Umbilical cord (tissue), 2 donors: ENCODE data around the gene IER5L. TPM values are rescaled to one million over a fixed set of nuclear protein-coding genes. Genes with fewer than 3 reads are reported as not detected.

Source experiments
- DNase-seq: peaks from one replicate; pipeline ENCODE4 v3.0.0-alpha.2; 2015; ENCODE audit warnings: low spot score
- total RNA-seq: library from RNA; depleted of rRNA; stranded (reverse); fragments of >200 nt; gene quantifications from one replicate; pipeline ENCODE4 v1.2.3, GENCODE V29; 2014; ENCODE audit warnings: low replicate concordance; ENCODE audit not compliant: insufficient read depth

IER5L gene
- total RNA-seq, 1 donor from 2014 or later, result 33.5 TPM

DNA sequence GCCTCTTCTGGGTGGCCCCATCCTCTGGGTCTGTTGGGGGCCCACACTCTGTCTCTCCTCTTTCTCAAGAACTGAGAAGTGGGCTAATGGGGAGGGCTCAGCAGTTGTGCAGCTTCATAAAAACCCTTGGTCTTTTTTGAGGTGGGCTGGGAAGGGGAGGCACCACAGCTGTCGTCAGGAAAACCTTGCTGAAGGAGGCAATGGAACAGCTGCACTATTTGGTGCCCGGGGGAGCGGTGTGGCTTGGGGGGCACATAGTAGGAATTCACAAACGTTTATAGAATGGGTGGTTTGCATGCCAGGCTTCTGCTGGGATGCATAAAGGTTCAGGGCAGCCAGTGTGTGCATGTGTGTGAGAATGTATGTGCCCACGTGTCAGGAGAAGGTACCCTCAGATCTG lies 3.2 kb upstream of the IER5L start:
- DNase-seq, result no peak

DNA sequence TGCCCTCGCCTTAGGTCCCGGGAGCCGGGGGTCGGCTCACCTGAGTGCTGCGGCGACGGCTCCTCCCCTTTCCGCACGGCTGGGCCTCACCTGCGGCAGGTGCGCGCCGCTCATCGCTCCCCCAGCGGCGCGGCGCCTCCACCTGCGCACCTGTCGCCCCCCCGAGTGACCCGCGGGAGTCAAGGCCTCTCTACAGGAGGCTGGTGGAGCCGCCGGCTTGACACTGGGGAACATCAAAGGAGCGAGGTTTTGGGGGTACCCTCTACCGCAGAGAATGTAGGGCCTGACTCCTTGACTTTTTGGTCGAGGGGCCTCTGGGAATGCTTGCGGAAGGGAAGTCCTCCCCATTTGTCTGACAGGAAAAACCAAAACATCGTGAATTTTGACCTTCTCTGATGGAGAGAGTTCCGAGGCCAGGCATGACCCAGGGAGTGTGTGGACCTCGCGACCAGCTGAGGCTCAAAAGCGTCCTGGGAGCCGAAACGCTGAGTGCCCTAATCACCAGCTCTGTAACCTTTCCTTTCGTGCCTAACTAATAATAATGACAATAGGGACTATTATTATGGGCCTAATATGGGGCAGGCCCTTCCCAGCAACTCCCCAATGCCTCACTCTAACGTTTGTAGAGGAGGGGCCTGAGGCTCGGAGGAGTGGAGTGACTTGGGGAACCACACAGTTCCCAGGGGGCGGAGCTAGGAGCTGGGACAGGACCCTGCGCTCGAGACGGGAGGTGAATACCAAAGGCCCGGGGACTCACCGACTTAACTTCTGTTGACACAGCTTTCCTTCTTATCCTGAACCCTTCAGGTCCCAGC lies 714 bp upstream of the IER5L start:
- no peak for DNase-seq

DNA sequence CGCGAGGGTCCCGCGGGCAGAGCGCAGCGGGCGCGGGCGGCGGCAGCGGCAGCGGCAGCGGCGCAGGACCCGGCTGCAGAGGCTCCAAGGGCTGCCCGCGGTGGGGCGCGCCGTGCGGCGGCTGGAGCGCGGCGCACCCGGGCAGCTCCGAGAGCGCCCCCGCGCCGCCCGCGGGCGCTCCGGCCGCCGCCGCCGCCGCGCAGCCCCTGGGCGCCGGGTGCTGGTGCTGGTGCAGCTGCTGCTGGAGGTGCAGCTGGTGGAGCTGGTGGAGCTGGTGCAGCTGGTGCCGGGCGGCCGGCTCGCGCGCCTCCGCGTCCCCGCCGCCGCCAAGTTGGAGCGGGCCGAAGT lies 644 bp downstream of the IER5L start:
- DNase-seq, result no peak

DNA sequence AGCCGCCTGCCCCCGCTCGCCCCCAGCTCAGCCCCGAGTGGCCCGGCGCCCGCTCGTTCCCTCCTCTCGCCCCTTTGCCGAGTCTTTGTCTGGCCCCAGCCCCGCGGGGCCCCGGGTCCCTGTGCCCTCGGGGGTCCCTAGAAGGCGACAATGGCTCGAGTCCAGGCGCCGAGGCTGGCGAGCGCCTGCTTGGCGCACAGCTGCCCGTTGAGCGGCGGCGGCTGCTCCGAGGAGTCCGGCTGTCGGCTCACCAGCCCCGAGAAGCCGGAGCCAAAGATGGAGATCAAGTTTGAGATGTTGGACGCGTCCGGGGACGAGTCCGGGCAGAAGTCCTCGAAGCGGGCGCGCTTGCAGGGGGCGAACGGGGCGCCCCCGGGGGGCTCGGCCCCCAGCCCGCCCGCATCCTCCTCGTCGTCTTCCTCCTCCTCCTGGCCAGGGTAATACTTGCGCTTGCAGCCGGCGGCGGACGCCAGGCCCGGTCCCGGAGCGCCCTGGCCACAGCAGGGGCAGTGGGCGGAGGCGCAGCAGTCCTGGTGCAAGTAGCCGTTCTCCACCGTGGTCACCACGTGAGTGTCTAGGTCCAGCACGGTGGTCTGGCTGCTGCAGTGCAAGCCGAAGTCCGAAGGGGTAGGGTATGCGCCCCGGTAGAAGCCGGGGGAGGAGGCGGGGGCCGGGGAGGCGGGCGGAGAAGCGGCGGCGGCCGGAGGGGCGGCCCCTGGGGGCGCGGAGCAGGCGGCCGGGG lies 1.2 kb downstream of the IER5L start:
- peak; percentile 38 for DNase-seq

DNA sequence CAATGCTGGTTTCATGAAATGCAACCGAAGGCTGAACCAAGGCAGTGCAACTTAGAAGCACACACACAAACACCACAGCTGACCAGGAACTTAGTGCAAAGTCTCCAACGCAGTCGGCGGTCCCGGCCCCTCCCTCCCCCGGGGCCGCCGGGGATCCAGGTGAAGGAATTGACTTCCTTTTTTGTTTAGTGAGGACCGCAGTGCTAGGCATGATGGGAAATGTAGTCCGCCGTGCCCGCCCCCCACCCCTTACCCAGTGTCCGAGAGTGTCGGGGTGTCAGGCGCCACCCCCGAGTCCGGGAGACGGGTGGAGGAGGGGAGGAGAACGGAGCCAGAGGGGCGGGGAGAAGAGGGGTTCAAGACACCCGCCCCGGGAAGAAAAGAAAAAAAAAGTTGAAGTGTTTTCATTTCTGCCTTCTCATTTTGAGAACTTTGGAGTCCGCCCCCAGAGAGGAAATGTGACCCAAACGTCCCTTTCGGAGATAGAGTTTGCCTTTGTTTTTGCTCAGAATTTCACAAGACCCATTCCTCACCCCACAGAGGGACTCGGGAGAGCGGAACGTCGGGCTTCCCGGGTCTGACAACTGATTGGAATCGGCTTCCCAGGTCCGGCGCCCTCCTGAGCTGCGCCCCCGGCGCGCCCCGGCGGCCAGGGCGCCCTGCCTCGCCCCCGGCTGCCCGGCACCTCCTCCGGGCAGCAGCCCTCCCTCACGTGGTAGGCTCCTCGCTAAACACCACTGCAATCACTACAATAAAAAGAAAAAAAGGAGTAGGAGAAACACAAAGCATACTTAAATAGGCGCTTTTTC lies 2.0 kb downstream of the IER5L start:
- peak; percentile 97 for DNase-seq

DNA sequence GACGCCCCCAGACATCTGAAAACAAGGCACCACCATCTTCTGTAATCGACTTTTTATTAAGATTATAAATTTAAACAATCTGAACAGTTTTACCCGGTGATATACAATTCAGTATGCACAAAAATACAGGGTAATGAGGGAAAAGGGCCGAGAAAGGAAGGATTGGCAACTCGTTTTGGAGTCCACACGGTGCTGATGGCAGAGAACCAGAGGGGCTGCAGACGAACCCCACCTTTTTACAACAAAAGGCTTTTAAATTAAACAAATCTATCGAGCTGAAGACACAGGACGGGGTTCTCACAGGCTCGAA lies 2.6 kb downstream of the IER5L start:
- DNase-seq, result no peak

DNA sequence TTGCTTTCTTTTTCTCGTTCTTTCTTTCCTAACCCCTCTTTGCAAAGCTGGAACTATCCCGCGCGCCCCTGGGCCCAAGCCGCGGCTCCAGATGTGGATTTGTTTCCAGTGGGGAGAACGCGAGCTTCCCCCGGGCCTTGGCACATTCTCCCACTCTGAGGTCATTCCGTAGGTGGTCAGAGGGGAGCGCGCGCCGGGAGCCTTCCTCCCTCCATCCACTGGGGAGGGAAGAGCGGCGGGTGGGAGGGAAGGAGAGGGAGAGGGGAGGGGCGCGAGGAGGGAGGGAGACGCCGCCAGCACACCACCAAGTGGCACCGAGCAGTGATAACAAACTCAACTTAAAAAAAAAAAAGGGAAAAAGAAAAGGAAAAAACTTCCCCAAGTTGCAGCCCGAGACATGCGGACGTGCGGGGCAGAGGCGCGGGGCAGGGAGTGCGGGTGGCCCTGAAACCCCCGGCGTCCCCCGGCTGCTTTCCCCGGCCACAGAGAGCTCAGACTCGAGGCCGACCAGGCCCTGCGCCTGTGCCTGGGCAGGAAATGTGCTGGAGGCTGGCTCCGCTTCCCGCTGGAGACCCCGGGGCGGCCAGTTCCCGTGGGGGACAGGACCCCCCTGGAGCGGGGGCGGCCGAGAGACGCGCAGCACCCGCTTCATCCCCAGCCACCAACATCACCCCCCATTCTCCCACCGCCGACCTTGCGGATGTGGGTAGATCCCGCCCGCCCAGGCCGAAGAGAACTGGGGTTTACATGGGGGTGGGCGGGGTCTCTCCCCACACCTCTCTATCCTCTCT lies 3.1 kb downstream of the IER5L start:
- DNase-seq, result peak; percentile 97

DNA sequence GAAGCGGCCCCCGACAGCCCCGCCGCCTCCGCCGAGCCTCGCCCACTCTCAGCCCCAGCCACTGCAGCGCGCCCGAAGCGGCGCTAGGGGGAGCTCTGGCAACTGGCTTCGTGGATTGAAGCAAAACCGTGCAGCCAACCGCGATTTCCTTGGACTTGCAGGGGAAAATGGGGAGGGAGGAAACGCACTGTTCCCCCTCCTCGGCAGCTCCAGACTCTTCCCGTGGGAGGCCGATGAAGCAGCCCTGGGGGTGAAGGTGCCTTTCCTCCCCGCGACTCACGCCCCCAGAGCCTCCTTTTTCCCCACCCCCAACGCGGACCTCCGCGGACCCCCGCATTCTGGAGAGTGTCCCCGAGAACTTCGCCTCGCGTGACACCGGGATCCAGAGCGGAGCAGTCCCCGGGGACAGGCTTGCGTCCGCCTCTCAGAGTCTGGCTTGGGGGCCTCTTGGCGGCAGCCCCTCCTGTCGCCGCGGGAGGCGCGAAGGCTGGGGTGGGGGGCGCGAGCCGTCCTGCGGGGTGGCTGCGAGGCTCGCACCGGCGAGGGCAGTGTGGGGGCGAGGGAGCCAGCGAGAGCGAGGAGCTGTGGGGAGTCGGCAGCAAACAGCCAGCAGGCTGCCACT lies 3.8 kb downstream of the IER5L start:
- peak; percentile 96 for DNase-seq

DNA sequence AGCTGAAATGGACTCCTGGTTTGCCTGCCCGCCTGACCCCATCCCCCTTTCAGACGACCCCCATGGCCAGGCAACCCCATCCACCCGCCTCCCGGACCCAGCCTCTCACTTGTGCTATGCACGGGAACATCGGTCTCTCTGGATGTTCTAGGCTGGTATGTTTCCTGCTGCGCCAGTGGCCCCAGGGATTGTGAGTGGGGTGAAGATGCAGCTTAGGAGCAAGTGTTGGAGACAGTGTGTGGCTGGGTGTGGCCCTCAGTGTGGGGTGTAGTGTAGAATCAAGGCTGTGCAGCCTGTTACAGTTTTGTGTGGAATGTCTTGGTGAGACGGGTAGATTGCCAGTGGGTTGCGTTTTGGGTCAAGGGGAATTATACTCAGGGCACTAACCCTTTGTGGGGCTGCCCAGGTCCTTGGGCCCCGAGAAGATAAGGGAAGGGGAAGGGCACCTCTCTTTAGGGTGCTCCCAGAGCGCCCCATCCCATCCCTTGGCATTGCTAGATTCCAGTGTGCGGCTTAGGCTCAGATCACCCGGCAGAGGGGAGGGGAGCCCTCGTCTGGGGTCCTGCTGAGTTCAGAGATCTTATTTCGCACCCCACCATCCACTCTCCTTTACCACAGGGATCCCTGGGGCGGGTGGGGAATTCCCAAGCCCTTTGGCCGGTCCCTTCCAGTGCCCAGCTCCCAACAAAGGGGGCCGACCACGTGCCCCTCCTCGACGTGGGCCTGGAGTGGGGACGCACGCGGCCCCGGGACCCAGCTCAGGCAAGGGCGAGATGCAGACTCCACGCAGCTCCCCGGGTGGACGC lies 4.6 kb downstream of the IER5L start:
- peak; percentile 36 for DNase-seq

DNA sequence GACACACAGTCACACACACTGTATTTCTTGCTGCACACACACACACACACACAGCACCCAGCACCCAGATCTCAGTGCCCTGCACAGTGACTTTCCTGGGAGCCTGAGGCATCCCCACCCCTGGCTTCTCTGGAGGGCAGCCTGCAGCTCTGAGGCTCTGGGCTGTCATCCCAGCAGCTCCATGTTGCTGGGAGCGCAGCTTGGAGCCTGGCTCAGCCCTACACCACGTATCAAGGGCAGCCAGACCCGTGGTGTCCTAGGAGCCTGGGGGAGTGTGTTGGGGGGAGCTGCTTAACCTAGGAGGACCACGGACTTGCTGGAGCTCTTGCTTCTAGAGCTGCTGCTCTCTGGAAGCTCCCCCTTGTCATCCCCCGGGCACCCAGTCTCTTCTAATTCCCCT lies 5.2 kb downstream of the IER5L start:
- peak; percentile 50 for DNase-seq

DNA sequence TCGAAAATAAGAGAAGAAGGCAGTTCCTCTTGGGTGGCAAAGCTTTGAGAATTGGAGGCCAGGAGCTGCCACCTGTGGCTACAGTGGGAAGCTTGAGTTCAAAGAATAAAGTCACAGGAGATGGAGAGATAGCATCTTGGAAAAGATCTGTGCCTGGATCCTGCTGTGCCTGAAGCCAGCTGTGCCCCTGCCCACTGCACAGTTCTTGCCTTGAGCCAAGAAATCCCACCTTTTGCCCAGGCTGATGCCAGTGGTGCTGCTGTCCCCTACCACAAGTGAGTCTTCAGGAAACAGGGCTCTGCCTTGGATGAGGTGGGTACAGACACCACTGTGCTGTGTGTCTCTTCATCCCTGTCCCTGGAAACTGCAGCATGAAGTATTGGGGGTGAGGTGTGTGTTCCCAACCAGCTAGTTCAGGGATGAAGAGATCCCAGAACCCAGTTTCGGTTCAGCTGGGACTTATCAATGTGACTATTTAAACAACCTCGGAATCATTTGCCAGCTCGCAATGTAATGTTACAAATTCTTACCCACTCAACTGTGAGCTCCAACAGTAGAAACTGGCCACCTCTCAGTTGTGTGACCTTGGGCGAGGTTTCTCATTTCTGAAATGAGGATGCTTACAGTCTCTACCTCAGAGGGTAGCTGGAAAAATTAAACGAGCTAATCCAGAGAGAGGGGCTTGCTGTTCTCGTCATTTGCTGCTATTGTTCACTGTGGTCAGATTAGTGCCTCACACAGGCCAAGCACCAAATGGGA lies 5.9 kb downstream of the IER5L start:
- DNase-seq, result no peak

DNA sequence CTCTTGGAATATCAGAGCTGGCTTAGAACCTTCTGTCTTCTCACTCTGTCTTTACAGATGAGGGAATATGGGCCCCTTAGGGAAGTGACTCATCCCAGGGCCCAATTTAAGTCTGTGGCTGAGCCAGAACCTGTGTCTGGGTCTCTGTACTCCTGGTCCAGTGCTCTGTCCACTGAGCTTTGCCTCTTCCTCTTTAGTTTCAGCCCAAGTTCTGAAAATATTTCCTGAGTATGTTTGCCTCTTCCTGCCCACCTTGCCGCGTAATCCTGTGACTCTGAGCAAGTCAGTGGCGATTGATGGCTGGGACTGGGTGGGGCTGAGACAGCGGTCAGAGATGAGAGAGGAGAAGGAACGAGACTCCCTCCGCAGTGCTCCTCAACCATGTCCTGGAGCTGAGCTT lies 7.8 kb downstream of the IER5L start:
- DNase-seq, result no peak

DNA sequence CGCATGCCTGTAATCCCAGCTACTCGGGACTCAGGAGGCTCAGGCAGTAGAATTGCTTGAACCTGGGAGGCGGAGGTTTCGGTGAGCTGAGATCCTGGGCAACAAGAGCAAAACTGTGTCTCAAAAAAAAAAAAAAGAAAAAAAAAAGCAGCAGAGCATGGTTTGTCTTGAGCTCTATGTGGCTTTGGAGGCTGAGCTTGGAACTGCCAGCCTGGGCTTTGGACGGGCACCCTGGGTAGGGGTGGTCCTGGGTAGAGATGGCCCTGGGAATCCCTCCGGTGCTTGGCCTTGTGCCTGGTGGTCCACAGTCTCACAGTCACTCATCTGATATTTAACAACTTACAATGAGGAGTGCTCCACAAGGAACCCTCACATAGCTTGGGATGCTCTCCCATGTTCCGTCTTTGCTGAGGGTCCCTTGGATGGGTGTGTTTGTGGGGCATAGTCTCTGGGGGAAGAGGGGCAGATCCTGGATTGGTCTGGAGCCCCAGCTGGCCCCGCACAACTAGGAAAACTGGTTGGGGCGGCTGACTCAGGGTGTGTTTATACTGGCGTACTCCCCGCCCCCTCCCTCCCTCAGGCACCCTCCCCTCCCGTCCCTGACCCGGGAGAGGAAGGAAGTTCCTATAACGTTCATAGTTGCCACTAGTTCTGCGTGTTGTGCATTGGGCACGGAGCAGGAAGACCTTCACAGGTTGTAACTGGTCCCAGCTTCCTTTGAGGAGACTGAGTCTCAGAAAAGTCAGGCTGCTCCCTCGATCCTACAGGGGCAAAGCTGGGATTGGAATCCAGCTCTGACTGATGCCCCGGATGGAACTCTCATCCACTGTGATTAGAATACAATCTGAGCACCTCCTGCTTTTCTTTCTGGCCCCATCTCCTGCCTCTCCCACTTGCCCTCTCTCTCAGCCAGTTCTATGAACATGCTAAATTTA lies 11.2 kb downstream of the IER5L start:
- peak; percentile 90 for DNase-seq

DNA sequence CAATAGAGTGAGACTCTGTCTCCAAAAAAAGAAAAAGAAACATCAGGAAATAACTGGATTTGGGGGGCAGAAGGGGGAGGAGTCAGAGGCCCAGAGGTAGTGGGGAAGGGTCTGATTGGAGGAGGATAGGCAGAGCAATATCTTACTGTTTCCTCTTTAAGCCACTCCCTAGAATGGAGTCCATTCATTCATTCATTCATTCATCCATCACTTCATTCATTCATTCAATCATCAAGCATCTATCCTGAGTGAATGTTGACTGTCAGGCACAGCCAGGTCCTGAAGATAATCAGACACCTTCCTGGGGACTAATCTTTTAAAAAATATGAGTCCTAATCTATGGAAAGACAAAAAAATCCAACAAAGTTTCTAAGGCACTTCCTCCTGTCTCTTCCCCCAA lies 12.9 kb downstream of the IER5L start:
- no peak for DNase-seq

DNA sequence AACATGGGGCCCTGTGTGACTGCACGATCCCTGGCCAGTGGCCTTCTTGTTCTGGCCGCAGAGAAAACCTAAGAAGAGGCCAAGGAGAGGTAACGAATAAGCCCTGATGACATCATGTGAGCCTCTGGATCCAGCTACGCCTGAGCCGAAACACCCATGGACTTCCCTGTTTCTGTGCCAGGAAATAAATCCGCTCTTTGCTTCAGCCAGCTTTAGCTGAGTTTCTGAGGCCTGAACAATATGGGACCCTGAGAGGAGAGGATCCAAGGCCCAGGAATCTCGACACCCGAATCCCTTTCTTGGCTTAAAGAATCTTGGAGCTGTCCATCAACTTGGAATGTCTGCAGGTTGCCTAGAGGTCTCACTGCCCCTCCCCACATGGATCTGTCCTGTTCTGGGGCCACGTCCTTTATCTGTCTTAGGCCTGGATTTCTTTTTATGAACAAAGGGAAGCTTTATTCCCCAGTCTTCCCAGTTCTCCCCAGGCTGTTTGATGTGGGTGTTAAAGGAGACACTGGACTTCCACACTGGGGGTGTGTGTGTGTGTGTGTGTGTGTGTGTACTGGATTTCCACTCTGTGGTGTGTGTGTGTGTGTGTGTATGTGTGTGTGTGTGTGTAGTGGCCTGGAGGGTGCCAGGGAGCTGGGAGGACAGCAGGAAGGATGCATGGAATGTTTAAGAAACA lies 13.7 kb downstream of the IER5L start:
- DNase-seq, result peak; percentile 97

DNA sequence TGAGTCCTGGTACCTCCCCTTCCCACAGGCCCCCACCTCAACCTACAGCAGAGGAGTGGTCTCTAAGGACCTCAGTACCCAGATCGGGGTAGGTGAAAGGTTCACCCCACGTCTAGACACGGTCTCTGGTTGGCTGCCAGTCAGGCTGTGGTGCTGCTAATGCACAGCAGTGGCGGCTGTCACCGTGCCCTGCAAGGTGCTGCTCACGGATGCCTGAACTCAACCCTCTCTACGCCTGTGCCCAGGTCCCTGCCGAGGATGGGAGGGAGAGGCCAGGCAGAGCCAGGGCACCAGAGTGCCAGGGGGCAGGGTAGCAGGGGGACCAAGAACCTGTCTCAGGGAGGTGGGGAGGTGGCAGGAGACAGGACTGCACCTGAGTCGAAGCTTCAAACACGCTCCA lies 14.3 kb downstream of the IER5L start:
- DNase-seq, result no peak

DNA sequence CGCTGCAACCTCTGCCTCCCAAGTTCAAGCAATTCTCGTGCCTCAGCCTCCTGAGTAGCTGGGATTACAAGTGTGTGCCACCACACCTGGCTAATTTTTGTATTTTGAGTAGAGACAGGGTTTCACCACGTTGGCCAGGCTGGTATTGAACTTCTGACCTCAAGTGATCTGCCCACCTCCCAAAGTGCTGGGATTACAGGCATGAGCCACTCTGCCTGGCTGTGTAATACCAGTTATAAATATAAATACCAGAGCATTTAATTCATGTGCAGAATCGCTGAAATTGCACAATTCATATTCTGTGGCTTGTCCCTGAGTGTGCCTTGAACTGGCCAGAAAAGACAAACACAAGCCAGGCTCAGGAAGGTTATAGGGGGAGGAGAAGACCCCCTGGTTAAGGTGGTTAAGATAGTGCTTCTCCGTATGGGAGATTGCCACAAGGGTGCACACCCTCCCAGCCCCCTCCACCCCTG lies 14.8 kb downstream of the IER5L start:
- peak; percentile 52 for DNase-seq
